SU-DHL-6 (cell line): ENCODE measurements around the gene TPPP3.

Experiments used
- EZH2phosphoT487 ChIP-seq: fragments of 200-600 bp; sonication (generic), shearing (Covaris generic); conservative IDR thresholded peaks from 2 replicates; pipeline ENCODE4 v1.6.1; 2018; ENCODE audit warnings: mild to moderate bottlenecking, antibody characterized with exemption, low read length, moderate library complexity, mixed read lengths
- TF ChIP-seq, protein P1 (sequence below): fragments of 200-600 bp; sonication (generic); IDR thresholded peaks from one replicate; pipeline ENCODE4 v1.5.1; 2017; ENCODE audit warnings: antibody characterized with exemption, mild to moderate bottlenecking, low read length, moderate library complexity; ENCODE audit not compliant: insufficient read depth, poor library complexity, severe bottlenecking

DNA sequence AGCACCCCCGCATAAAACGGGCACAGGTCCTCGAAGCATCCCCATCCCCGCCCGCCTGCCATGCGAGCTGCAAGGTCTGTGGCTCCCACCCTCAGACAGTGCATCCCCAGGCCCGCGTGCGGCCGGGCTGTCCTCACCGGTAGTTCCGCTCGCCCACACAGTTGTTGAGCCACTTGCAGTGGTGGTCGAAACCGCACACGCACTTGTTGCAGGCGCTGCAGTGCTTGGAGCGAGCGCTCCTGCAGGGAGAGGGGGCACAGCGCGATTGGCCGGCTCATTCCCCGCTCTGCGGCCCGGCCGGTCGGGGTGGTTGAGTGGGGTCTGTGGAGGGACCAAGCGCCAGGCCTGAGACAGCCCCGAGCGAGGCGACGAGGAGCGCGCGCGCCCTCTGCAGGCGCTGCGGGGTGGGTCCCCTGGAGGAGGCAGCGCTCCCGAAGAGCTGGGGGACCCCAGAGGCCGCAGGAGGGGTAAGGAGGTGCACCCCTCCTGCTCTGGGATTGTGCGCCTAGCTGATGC lies 6.0 kb upstream of the TPPP3 start:
- TF ChIP-seq, protein P1, sequence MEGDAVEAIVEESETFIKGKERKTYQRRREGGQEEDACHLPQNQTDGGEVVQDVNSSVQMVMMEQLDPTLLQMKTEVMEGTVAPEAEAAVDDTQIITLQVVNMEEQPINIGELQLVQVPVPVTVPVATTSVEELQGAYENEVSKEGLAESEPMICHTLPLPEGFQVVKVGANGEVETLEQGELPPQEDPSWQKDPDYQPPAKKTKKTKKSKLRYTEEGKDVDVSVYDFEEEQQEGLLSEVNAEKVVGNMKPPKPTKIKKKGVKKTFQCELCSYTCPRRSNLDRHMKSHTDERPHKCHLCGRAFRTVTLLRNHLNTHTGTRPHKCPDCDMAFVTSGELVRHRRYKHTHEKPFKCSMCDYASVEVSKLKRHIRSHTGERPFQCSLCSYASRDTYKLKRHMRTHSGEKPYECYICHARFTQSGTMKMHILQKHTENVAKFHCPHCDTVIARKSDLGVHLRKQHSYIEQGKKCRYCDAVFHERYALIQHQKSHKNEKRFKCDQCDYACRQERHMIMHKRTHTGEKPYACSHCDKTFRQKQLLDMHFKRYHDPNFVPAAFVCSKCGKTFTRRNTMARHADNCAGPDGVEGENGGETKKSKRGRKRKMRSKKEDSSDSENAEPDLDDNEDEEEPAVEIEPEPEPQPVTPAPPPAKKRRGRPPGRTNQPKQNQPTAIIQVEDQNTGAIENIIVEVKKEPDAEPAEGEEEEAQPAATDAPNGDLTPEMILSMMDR: peak; percentile 85
- no peak for TF ChIP-seq EZH2phosphoT487
